Neural crest cell (in vitro differentiated cells): ENCODE measurements around the gene TRMT10C. TPM values are rescaled to one million over a fixed set of nuclear protein-coding genes. Genes with fewer than 3 reads are reported as not detected.

Source experiments
- DNase-seq: peaks from one replicate; pipeline ENCODE4 v3.0.0; 2021; ENCODE audit warnings: low read depth, mixed read lengths, low spot score
- H3K27ac Mint-ChIP-seq: one replicate; pipeline ENCODE4 v1.8.0; 2021; ENCODE audit warnings: mild to moderate bottlenecking, mixed read lengths; ENCODE audit not compliant: unreplicated experiment
- H3K27me3 Mint-ChIP-seq: 2 replicates; pipeline ENCODE4 v1.8.0; 2021; ENCODE audit warnings: low read depth, mild to moderate bottlenecking, mixed read lengths
- H3K36me3 Mint-ChIP-seq: 2 replicates; pipeline ENCODE4 v1.8.0; 2021; ENCODE audit warnings: low read depth, mild to moderate bottlenecking, mixed read lengths
- H3K4me1 Mint-ChIP-seq: 2 replicates; pipeline ENCODE4 v1.8.0; 2021; ENCODE audit warnings: mixed read lengths
- H3K4me3 Mint-ChIP-seq: one replicate; pipeline ENCODE4 v1.8.0; 2021; ENCODE audit warnings: mild to moderate bottlenecking, mixed read lengths
- H3K9me3 Mint-ChIP-seq: 2 replicates; pipeline ENCODE4 v1.8.0; 2021; ENCODE audit warnings: mixed read lengths
- total RNA-seq: library from RNA; stranded (reverse); gene quantifications from 2 replicates; pipeline ENCODE4 v1.2.1, GENCODE V29; 2021
- TF ChIP-seq, protein P1 (sequence below): fragments of 200-600 bp; sonication (generic); conservative IDR thresholded peaks from 2 replicates; pipeline ENCODE4 v1.5.0; 2021; ENCODE audit warnings: antibody characterized with exemption, mild to moderate bottlenecking

TRMT10C gene
- total RNA-seq, 1 donor from 2014 or later, result 28.9 TPM

DNA sequence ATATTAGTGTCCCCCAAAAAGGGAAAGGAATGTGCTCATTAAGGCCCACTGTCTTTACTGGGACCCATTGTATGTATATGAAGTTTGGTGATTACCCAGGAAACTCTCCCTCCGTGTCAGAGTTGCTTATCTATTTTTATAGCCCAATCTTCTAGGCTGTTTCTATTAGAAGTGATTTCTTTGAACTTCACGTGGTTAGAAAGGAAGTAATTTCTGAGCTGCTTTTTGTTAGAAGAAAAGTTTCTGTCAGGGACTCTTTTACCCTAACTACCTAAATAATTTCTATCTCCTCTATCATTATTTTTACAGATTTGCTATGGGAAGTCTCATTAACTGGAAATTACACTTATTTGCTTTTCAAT lies 31.0 kb upstream of the TRMT10C start:
- H3K9me3 Mint-ChIP-seq, result peaks cover 3% of the 10 kb centered on the region
- H3K27me3 Mint-ChIP-seq, result peaks cover 3% of the 10 kb centered on the region
- no peak overlapping the region for H3K4me3 Mint-ChIP-seq
- no peak overlapping the region for H3K27ac Mint-ChIP-seq
- DNase-seq, result no peak
- H3K36me3 Mint-ChIP-seq, result no peaks in the 10 kb centered on the region
- TF ChIP-seq, protein P1, sequence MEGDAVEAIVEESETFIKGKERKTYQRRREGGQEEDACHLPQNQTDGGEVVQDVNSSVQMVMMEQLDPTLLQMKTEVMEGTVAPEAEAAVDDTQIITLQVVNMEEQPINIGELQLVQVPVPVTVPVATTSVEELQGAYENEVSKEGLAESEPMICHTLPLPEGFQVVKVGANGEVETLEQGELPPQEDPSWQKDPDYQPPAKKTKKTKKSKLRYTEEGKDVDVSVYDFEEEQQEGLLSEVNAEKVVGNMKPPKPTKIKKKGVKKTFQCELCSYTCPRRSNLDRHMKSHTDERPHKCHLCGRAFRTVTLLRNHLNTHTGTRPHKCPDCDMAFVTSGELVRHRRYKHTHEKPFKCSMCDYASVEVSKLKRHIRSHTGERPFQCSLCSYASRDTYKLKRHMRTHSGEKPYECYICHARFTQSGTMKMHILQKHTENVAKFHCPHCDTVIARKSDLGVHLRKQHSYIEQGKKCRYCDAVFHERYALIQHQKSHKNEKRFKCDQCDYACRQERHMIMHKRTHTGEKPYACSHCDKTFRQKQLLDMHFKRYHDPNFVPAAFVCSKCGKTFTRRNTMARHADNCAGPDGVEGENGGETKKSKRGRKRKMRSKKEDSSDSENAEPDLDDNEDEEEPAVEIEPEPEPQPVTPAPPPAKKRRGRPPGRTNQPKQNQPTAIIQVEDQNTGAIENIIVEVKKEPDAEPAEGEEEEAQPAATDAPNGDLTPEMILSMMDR, result no peak
- no peaks in the 10 kb centered on the region for H3K4me1 Mint-ChIP-seq

DNA sequence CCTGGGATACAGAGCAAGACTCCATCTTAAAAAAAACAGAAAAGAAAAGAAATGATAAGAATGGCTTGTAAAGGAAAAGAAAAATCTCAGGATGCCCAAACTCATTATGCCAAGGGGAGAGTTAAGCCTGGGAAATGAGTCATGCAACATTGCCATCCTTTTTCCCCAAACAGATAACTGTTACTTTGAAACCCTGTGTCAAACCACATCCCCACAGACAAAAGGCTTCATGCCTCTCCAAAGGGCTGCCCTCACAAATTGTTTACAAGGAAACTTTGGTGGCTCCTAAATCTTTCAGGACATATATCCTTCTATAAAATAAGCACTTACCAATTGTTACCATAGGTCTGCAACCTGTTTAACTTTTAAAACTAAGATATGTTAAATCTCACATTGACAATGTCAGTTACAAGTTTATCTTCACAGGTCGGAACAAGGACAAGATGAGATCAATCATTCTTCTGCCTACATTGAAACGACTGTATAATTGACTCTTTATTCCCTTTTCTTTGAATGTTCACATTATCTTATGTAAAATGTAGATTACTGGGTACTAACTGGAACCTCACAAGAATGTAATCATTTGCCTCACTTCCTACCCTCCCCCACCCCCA lies 30.1 kb upstream of the TRMT10C start:
- Mint-ChIP-seq H3K4me3 (no peak overlapping the region), H3K27me3 (peaks cover 6% of the 10 kb centered on the region), H3K36me3 (no peaks in the 10 kb centered on the region), H3K4me1 (no peaks in the 10 kb centered on the region), H3K27ac (no peak overlapping the region), H3K9me3 (peaks cover 3% of the 10 kb centered on the region)
- TF ChIP-seq, protein P1, result no peak
- DNase-seq, result no peak

DNA sequence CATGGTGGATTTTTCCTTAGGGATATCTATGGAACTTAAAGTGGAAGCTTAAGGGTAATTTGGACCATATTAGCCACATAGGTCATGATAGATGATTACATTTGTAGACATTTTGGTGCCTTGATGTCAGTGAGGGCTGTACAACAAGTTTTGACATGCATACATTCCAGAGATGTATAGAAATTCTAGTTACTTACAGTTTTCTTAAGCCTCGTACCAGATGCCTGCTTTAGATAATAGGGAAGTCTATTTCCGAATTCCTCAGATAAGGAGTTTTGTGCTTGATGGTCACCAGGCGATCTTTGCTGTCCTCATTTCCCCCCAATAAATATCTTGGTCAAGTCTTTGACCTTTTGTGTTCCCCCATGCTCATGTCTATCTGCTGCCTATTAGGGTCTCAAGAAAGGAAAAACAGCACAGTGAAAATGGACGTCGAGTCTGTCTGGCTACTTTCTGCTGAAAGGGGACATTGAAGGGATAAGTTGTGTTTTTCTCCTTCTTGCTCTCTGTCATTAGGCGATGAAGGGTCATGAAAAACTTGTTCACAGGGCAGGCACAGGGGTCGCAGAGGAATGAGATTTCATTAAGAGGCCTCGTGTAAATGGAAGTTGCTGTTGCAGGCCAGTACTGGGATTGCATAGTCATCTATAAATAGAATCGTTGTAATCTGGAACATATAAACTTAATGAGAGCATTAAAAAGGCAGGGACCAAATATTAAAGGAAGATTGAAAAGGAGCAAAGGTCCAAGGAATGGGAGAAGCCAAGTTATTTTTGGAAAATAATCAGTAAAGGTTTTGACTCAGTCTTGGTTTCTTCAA lies 28.7 kb upstream of the TRMT10C start:
- Mint-ChIP-seq H3K4me1 (no peaks in the 10 kb centered on the region), H3K27me3 (peaks cover 17% of the 10 kb centered on the region), H3K27ac (no peak overlapping the region), H3K9me3 (peaks cover 3% of the 10 kb centered on the region), H3K36me3 (no peaks in the 10 kb centered on the region), H3K4me3 (no peak overlapping the region)
- TF ChIP-seq, protein P1, result no peak
- no peak for DNase-seq

DNA sequence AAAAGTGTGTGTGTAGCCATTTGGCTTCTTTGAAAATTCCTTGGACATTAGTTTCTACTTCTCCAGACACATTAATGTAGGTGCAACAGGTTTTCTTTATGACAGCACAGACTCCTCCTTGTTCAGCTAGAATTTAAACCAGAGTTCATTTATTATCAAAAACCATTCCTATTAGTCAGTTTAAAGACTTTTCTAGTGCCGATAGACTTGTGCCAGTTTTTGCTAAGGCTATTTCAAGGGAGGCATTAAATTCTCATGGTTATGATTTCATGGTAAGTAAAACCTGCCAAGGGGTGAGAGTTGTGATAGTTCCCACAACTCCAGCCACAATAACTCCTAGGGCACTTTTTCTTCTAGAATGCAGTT lies 28.1 kb upstream of the TRMT10C start:
- H3K4me1 Mint-ChIP-seq, result no peaks in the 10 kb centered on the region
- no peak overlapping the region for H3K4me3 Mint-ChIP-seq
- peaks cover 22% of the 10 kb centered on the region for H3K27me3 Mint-ChIP-seq
- H3K27ac Mint-ChIP-seq, result no peak overlapping the region
- TF ChIP-seq, protein P1, result no peak
- peaks cover 3% of the 10 kb centered on the region for H3K9me3 Mint-ChIP-seq
- DNase-seq, result no peak
- no peaks in the 10 kb centered on the region for H3K36me3 Mint-ChIP-seq

DNA sequence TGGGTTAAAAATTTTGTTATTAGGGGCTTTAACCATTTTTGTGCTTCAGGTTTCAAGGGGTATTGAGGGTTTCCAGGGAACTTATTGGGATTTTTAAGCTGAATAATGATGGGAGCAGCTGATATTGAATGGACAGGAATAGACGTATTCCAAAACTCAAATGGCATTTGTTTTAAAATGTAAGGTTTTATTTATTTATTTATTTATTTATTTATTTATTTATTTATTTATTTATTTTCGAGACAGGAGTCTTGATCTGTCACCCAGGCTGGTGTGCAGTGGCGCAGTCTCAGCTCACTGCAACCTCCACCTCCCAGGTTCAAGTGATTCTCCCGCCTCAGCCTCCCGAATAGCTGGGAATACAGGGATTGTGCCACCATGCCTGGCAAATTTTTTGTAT lies 26.4 kb upstream of the TRMT10C start:
- Mint-ChIP-seq H3K9me3 (no peaks in the 10 kb centered on the region), H3K27ac (no peak overlapping the region), H3K36me3 (no peaks in the 10 kb centered on the region), H3K4me1 (no peaks in the 10 kb centered on the region), H3K27me3 (peaks cover 35% of the 10 kb centered on the region), H3K4me3 (no peak overlapping the region)
- no peak for DNase-seq
- TF ChIP-seq, protein P1, result no peak
